H1 (cell line): ENCODE results near the gene ASCC1. TPM values are rescaled to one million over a fixed set of nuclear protein-coding genes. Genes with fewer than 3 reads are reported as not detected.

Source experiments
- ASH2L ChIP-seq: fragments of 200-600, 300-600 bp; sonication (generic); IDR thresholded peaks from one replicate; pipeline ENCODE4 v1.7.1; 2017; ENCODE audit warnings: low read length
- EGR1 ChIP-seq: IDR thresholded peaks from 2 replicates; pipeline ENCODE4 v1.6.1; 2011; ENCODE audit warnings: low read depth, low read length, borderline replicate concordance
- JUN ChIP-seq: IDR thresholded peaks from 2 replicates; pipeline ENCODE4 v1.6.1; 2011; ENCODE audit warnings: low read depth, mild to moderate bottlenecking, improper control_type of control experiment, low read length
- SUZ12 ChIP-seq: fragments of 200-600 bp; sonication (generic); IDR thresholded peaks from 2 replicates; pipeline ENCODE4 v1.6.1; 2012; ENCODE audit warnings: mild to moderate bottlenecking, inconsistent platforms, low read length, moderate library complexity, mixed read lengths
- TCF12 ChIP-seq: IDR thresholded peaks from 2 replicates; pipeline ENCODE4 v1.6.1; 2011; ENCODE audit warnings: low read depth, mild to moderate bottlenecking, low read length
- polyA plus RNA-seq, 7 experiments: library from polyadenylated mRNA; depleted of rRNA in 3 of 7; stranded (reverse) in 5 of 7; unstranded in 2 of 7; fragments of >200 nt in 5 of 7; fragments of 200-250 nt in 2 of 7; gene quantifications; 1 replicate in 5 of 7; 2 replicates in 1 of 7; 4 replicates in 1 of 7; pipeline versions ENCODE4 v1.2.1 to v1.2.3, GENCODE V29; 2011 to 2013; ENCODE audit warnings: missing spikeins in 2 of 7, mixed read lengths in 2 of 7
- total RNA-seq: library from RNA; stranded (reverse); fragmentation: NEBNext Ultra II Directional; extraction: Animal tissue kit (Norgen Biotek cat#: 25700); gene quantifications from 2 replicates; pipeline ENCODE4 v1.2.1, GENCODE V29; 2021

Gene ASCC1
- total and polyA plus RNA-seq, 2 of the 8 experiments (the other 6 are each of a cell fraction or from before 2014, with no cell fraction given), result 25.6 to 35.8 TPM

DNA sequence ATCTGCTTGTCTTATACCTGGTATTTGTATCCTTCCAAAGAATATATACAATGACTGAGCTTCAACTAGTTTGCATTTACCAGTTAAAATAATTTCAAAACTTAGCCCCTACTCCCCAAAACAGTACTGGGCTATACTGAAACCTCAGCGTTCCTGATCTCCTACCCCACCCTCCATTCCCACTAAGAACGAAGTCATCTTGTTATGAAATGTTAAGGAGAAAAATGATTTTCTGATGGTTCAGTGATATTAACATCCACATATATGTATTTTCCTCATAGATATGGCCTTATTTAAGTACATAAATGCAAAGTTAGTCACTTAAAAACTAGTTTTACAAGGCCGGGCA is 29.1 kb downstream of the ASCC1 start (continued):
- TF ChIP-seq TCF12, result no peak
- no peak for TF ChIP-seq SUZ12
- TF ChIP-seq ASH2L, result no peak
- no peak for TF ChIP-seq EGR1
- no peak for TF ChIP-seq JUN
